Large intestine (tissue), 3 donors: ENCODE data around the gene UBL4B. TPM values are rescaled to one million over a fixed set of nuclear protein-coding genes. Genes with fewer than 3 reads are reported as not detected.

Experiments
- DNase-seq, 2 donors: peaks; one replicate each; pipeline versions ENCODE4 v3.0.0 to v3.0.0-alpha.2; 2013
- H3K27ac ChIP-seq: one replicate; pipeline ENCODE4 v1.5.1; 2013; ENCODE audit warnings: low read length
- H3K27me3 ChIP-seq: 2 replicates; pipeline ENCODE4 v1.6.1; 2013; ENCODE audit warnings: low read length; ENCODE audit not compliant: control insufficient read depth, insufficient read depth
- H3K36me3 ChIP-seq: 2 replicates; pipeline ENCODE4 v1.6.1; 2013; ENCODE audit warnings: low read length; ENCODE audit not compliant: control insufficient read depth, insufficient read depth
- H3K4me1 ChIP-seq: one replicate; pipeline ENCODE4 v1.6.1; 2013; ENCODE audit warnings: low read length; ENCODE audit not compliant: control insufficient read depth, insufficient read depth
- H3K4me3 ChIP-seq: one replicate; pipeline ENCODE4 v1.5.1; 2013; ENCODE audit warnings: low read length
- H3K9me3 ChIP-seq: one replicate; pipeline ENCODE4 v1.6.1; 2013; ENCODE audit warnings: mild to moderate bottlenecking, low read depth, low read length, moderate library complexity; ENCODE audit not compliant: control insufficient read depth
- WGBS: methylation state at CpG from one replicate; pipeline ENCODE4 v1.1.5; 2013; ENCODE audit warnings: low lambda C conversion rate; ENCODE audit not compliant: insufficient coverage; 5-methylcytosine and 5-hydroxymethylcytosine counted together
- polyA plus RNA-seq: library from polyadenylated mRNA; unstranded; fragments of 120-200 nt; gene quantifications from one replicate; pipeline ENCODE4 v1.2.1, GENCODE V29; 2013

The UBL4B gene
- polyA plus RNA-seq, 1 donor = not detected

GRCh38 chr1:110085671-110086070 lies 26.6 kb upstream of the UBL4B start:
- no peak for DNase-seq
- H3K9me3 ChIP-seq = peaks cover 8% of the 10 kb centered on the region
- no peak overlapping the region for H3K27ac ChIP-seq
- H3K27me3 ChIP-seq = peaks cover 90% of the 10 kb centered on the region
- peaks cover 8% of the 10 kb centered on the region for H3K4me1 ChIP-seq
- no peak overlapping the region for H3K4me3 ChIP-seq
- WGBS = 35% methylated on average over 2 of the region's 5 CpGs
- no peaks in the 10 kb centered on the region for H3K36me3 ChIP-seq

- peaks cover 87% of the 10 kb centered on the region for H3K27me3 ChIP-seq
- peaks cover 8% of the 10 kb centered on the region for H3K4me1 ChIP-seq
- WGBS = no CpG with 5 or more reads among the region's 4 CpGs
- DNase-seq = no peak
- H3K27ac ChIP-seq = no peak overlapping the region
- H3K9me3 ChIP-seq = peaks cover 8% of the 10 kb centered on the region
- no peaks in the 10 kb centered on the region for H3K36me3 ChIP-seq
- H3K4me3 ChIP-seq = no peak overlapping the region
These were observed 25.3 kb upstream of the UBL4B start for GRCh38 chr1:110086961-110087360.

GRCh38 chr1:110087812-110088738 lies 24.2 kb upstream of the UBL4B start:
- H3K27ac ChIP-seq = no peak overlapping the region
- H3K4me1 ChIP-seq = peaks cover 8% of the 10 kb centered on the region
- peaks cover 8% of the 10 kb centered on the region for H3K9me3 ChIP-seq
- H3K27me3 ChIP-seq = peaks cover 85% of the 10 kb centered on the region
- peak in 1 of 2 donors; percentile 41 for DNase-seq
- no peaks in the 10 kb centered on the region for H3K36me3 ChIP-seq
- H3K4me3 ChIP-seq = no peak overlapping the region
- no CpG with 5 or more reads among the region's 15 CpGs for WGBS

GRCh38 chr1:110088739-110089316 lies 23.4 kb upstream of the UBL4B start:
- Histone ChIP-seq H3K27ac (no peak overlapping the region), H3K9me3 (peaks cover 6% of the 10 kb centered on the region), H3K27me3 (peaks cover 82% of the 10 kb centered on the region), H3K4me1 (peaks cover 6% of the 10 kb centered on the region), H3K4me3 (no peak overlapping the region), H3K36me3 (no peaks in the 10 kb centered on the region)
- no peak for DNase-seq
- no CpG with 5 or more reads among the region's 10 CpGs for WGBS

DNA sequence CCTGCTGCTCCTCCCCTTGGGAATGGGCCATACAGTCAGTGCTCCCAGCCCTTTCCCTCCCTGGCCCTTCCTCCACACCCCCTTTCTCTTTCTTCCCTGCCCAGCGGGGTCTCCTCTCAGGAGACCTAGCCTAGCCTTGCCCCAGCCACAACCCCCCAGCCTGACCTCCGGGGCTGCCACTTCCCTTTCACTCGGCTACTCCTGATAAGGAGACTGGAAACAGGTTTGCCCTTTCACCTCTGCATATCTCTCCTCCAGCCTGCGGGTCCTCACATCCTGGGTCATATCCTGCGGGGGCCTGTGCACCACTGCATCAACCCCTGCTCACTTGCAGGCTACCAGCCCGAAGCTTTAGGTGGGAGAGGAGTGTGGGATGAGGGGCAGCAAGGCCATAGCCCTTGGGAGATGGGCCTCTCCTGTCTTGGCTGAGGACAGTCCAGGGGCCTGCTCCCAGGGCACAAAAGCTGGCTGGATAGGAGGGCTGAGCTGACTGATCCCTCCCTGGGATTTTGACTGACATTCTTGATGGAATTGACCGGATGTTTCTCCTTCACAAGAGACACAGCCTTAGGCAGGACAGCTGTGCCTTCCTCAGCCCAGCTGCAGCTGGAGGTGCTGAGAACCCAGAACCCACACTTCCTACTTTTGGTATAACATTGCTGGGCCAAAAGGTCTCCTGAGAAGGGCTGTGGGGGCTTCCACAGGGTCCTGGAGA lies 22.5 kb upstream of the UBL4B start:
- Histone ChIP-seq H3K27me3 (peaks cover 82% of the 10 kb centered on the region), H3K36me3 (no peaks in the 10 kb centered on the region), H3K9me3 (no peaks in the 10 kb centered on the region), H3K4me1 (no peaks in the 10 kb centered on the region), H3K4me3 (no peak overlapping the region), H3K27ac (no peak overlapping the region)
- no CpG with 5 or more reads among the region's 7 CpGs for WGBS
- DNase-seq = no peak

DNA sequence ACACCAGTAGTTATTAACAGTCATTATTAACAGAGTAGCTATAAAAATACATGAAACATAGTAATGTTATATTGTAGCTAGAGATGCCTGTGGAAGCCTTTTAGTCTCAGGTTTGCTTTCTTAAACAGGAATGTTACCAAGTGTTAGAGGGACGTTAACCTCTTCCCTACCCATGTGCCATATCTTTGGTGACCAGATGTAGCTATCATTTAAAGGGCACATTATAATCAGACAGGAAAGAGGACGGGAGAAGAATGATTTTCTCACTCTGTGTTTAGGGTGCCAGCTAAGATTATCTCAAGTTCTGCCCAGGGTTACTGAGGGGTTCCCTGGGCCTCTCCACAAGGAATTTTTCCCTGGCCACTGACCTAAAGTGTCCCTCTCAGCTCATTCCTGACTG lies 20.9 kb upstream of the UBL4B start:
- no peaks in the 10 kb centered on the region for H3K36me3 ChIP-seq
- H3K27ac ChIP-seq = no peak overlapping the region
- H3K4me1 ChIP-seq = no peaks in the 10 kb centered on the region
- H3K27me3 ChIP-seq = peaks cover 77% of the 10 kb centered on the region
- DNase-seq = no peak
- no peak overlapping the region for H3K4me3 ChIP-seq
- H3K9me3 ChIP-seq = no peaks in the 10 kb centered on the region
- no CpG with 5 or more reads among the region's 2 CpGs for WGBS

GRCh38 chr1:110091791-110092190 lies 20.5 kb upstream of the UBL4B start:
- Histone ChIP-seq H3K27me3 (peaks cover 75% of the 10 kb centered on the region), H3K36me3 (no peaks in the 10 kb centered on the region), H3K4me1 (no peaks in the 10 kb centered on the region), H3K4me3 (no peak overlapping the region), H3K9me3 (no peaks in the 10 kb centered on the region), H3K27ac (no peak overlapping the region)
- no peak for DNase-seq
- no CpG with 5 or more reads among the region's 3 CpGs for whole genome bisulfite sequencing

GRCh38 chr1:110092991-110093390 lies 19.3 kb upstream of the UBL4B start:
- DNase-seq = no peak
- Histone ChIP-seq H3K27ac (no peak overlapping the region), H3K9me3 (no peaks in the 10 kb centered on the region), H3K4me1 (no peaks in the 10 kb centered on the region), H3K4me3 (no peak overlapping the region), H3K36me3 (no peaks in the 10 kb centered on the region), H3K27me3 (peaks cover 69% of the 10 kb centered on the region)
- WGBS = 43% methylated on average over 1 of the region's 2 CpGs

DNA sequence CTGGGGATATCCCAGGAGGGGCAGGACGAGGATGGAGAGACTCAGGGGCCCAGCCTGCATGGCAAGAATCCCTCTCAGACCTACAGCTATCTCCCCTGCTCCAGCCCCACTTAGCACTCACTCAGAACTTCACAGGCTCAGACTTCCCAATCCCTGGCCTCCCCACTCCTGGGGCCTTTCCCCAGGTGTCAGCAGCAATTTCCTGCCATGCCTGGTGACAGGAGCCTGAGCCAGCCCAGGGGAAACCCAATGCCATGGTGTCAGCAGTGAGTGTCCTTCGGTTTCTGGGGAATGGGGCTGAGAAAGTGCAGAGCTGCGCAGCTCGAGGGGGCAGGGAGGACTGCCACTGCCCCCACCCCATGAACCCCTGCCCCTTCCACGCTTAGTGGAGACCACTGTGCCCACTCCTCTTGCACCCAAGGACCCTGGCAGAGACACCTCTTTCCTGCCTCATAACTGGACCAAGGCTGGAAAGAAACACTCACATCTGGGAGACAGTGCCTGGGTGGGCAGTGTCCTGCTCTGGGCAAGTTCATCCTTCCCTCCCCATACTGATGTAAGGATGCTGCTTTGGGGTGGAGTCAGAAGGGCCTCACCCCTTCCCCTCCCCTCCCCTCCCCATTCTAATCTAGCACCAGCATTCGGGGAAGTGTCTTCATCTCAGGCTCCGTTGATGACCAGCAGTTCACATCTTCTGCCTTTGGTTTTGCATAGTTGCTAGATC lies 17.1 kb upstream of the UBL4B start:
- H3K4me3 ChIP-seq = no peak overlapping the region
- no CpG with 5 or more reads among the region's 7 CpGs for WGBS

More for the DNA sequence above, 17.1 kb upstream of the UBL4B start:
- no peaks in the 10 kb centered on the region for H3K36me3 ChIP-seq
- H3K27ac ChIP-seq = no peak overlapping the region
- no peaks in the 10 kb centered on the region for H3K4me1 ChIP-seq
- peaks cover 57% of the 10 kb centered on the region for H3K27me3 ChIP-seq
- DNase-seq = no peak
- H3K9me3 ChIP-seq = no peaks in the 10 kb centered on the region
